ENCODE data around the gene MISFA.

DNA sequence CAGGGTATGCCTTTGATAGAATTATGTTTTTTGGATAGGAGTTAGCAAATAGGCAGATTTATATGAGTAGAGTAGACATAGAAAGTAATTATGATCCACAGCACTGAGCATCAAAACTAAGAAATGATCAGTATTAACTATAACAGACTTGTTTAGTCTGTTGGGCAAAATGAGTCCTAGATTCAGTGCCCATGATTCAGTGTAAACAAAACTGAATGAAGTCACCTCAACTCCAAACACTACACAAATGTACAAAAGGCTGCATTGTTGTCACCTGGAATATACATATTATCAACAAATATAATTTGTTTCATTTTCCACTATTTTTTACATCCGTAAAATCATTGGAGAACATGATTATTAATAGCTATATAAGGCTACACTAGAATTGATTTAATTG is 17.8 kb upstream of the MISFA start:
- TF ChIP-seq POLR2A (IDR thresholded peaks at IDR 0.05; ENCODE audit: low read depth, low read length) (no peak), POU2F2 (IDR thresholded peaks at IDR 0.05; ENCODE audit: low read depth, low read length) (no peak)
